Activated CD8-positive, alpha-beta memory T cell treated with anti-CD3 and anti-CD28 coated beads for 48 hours (primary cell): ENCODE measurements around the gene MRPL11.
"Not testable (repeated sequence)": the region's sequence is repeated elsewhere in the genome, so short reads cannot be mapped to it uniquely, and the experiment has no call there.

Experiments
- DNase-seq, 3 experiments: peaks; one replicate each; pipeline ENCODE4 v3.0.0-alpha.2; 2020; ENCODE audit warnings: low read depth in 2 of 3, low spot score in 2 of 3

MRPL11 gene

GRCh38 chr11:66467034-66467659 lies 28.5 kb upstream of the MRPL11 start:
- peak in 1 of 3 experiments; percentile 38 for DNase-seq

GRCh38 chr11:66466225-66467033 lies 27.8 kb upstream of the MRPL11 start, which contains the start of gene PELI3:
Gene PELI3, plus strand, starts transcription at chr11:66466905. Its CDS starts 1,224 bp downstream, at chr11:66468129.
- peak; percentile 84 to 97 (median 95) for DNase-seq

- no peak for DNase-seq
These were observed 27.0 kb upstream of the MRPL11 start for GRCh38 chr11:66465373-66466224.

- no peak for DNase-seq
These were observed 26.3 kb upstream of the MRPL11 start for GRCh38 chr11:66464916-66465315.

GRCh38 chr11:66464116-66464515 lies 25.5 kb upstream of the MRPL11 start:
- not testable (repeated sequence) for DNase-seq

- DNase-seq: no peak
These were observed 24.3 kb upstream of the MRPL11 start for GRCh38 chr11:66462911-66463310.

GRCh38 chr11:66462010-66462409 lies 23.4 kb upstream of the MRPL11 start:
- no peak for DNase-seq

GRCh38 chr11:66459138-66459778 lies 20.6 kb upstream of the MRPL11 start:
- DNase-seq: no peak

GRCh38 chr11:66457826-66458225 lies 19.2 kb upstream of the MRPL11 start:
- DNase-seq: no peak

- DNase-seq: no peak
These were observed 16.2 kb upstream of the MRPL11 start for GRCh38 chr11:66454828-66455227.

GRCh38 chr11:66454247-66454646 lies 15.6 kb upstream of the MRPL11 start:
- no peak for DNase-seq

GRCh38 chr11:66451663-66452062 lies 13.0 kb upstream of the MRPL11 start:
- no peak for DNase-seq

GRCh38 chr11:66450560-66450959 lies 11.9 kb upstream of the MRPL11 start:
- DNase-seq: no peak

GRCh38 chr11:66448523-66448922 lies 9.9 kb upstream of the MRPL11 start:
- DNase-seq: no peak

GRCh38 chr11:66447012-66447411 lies 8.4 kb upstream of the MRPL11 start:
- DNase-seq: no peak

GRCh38 chr11:66443602-66444001 lies 5.0 kb upstream of the MRPL11 start:
- no peak for DNase-seq

GRCh38 chr11:66440940-66441282 lies 2.3 kb upstream of the MRPL11 start:
- DNase-seq: not testable (repeated sequence)

GRCh38 chr11:66440101-66440939 lies 1.7 kb upstream of the MRPL11 start:
- not testable (repeated sequence) for DNase-seq

GRCh38 chr11:66437979-66438503 lies 607 bp downstream of the MRPL11 start:
- no peak for DNase-seq

GRCh38 chr11:66432597-66432996 lies 6.1 kb downstream of the MRPL11 start:
- no peak for DNase-seq
